Activated T-cell treated with anti-CD3 and anti-CD28 coated beads, Interleukin-2, amount 50 U/mL, for 24 hours (primary cell): Measurements from ENCODE around the gene BCL11B.
A peak's percentile ranks its signal among the peaks of the same experiment; 100 is the strongest.
"Not testable (repeated sequence)": the region's sequence is repeated elsewhere in the genome, so short reads cannot be mapped to it uniquely, and the experiment has no call there.

Source experiments
- DNase-seq: peaks from one replicate; pipeline ENCODE4 v3.0.0-alpha.2; 2020
- H3K27ac Mint-ChIP-seq: 2 replicates; pipeline ENCODE4 v1.8.0; 2020; ENCODE audit warnings: mild to moderate bottlenecking, mixed read lengths
- H3K27me3 Mint-ChIP-seq: 2 replicates; pipeline ENCODE4 v1.8.0; 2020; ENCODE audit warnings: mixed read lengths
- H3K36me3 Mint-ChIP-seq: 2 replicates; pipeline ENCODE4 v1.8.0; 2020; ENCODE audit warnings: low read depth, mixed read lengths
- H3K4me1 Mint-ChIP-seq: 2 replicates; pipeline ENCODE4 v1.8.0; 2020; ENCODE audit warnings: low read depth, mixed read lengths
- H3K4me3 Mint-ChIP-seq: 2 replicates; pipeline ENCODE4 v1.8.0; 2020; ENCODE audit warnings: mild to moderate bottlenecking, moderate library complexity, mixed read lengths
- H3K9me3 Mint-ChIP-seq: 2 replicates; pipeline ENCODE4 v1.8.0; 2020; ENCODE audit warnings: mixed read lengths

The BCL11B gene

GRCh38 chr14:99235582-99236320 lies 36.2 kb downstream of the BCL11B start:
- Mint-ChIP-seq H3K4me3 (peak overlapping the region; percentile 82), H3K4me1 (peaks cover 97% of the 10 kb centered on the region), H3K9me3 (no peaks in the 10 kb centered on the region), H3K27me3 (no peaks in the 10 kb centered on the region), H3K27ac (peak overlapping the region; percentile 97), H3K36me3 (peaks cover 72% of the 10 kb centered on the region)
- no peak for DNase-seq

DNA sequence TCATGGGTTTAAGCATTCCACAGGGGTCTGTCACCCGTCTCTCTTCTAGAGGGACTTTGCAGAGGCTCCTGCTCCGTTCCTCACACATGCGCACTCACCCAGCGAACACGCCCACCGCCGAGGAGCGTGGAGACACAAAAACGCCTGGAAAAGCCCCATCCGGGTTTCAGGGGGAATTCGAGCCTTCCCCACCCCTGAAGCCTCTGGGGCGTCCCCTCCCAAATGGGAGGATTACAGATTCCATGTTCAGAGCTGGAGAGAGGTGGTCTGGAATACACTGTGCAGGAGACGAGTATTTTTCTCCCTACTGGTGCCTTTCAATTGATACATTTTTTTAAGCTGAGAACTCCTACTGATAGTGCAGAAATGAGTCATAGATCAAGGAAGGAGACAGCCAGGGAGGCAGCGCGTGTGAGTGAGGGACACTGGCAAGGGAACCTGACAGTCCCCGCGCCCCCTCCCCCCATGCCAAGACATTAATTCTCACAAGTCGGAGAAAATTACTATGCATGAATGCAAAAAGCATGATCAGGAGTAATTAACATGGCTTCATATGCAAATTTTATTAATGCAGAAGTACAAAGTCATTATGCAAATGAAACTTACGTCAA lies 36.9 kb downstream of the BCL11B start:
- peaks cover 97% of the 10 kb centered on the region for H3K4me1 Mint-ChIP-seq
- peak overlapping the region; percentile 97 for H3K27ac Mint-ChIP-seq
- no peaks in the 10 kb centered on the region for H3K27me3 Mint-ChIP-seq
- H3K4me3 Mint-ChIP-seq = peak overlapping the region; percentile 82
- peaks cover 73% of the 10 kb centered on the region for H3K36me3 Mint-ChIP-seq
- no peaks in the 10 kb centered on the region for H3K9me3 Mint-ChIP-seq
- DNase-seq = peak; percentile 83

DNA sequence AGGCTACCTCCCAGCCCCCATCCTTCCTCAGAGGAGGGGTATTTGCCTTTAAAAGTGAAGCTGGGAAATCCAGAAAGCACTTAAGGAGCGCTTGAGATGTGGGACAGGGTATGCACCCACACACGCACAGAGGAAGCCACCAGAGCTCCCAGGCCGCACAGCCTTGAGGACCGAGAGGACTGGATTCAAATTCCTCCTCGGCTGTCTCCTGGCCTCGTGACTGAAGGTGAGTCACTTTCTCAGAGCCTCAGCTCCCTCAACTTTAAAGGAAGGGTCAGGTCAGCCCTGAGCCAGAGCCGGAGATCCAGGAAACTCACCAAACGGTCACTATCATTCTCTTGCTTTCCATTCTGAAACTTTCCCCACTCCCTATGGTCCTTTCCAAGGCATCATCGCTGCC lies 37.6 kb downstream of the BCL11B start:
- H3K9me3 Mint-ChIP-seq = no peaks in the 10 kb centered on the region
- DNase-seq = no peak
- H3K36me3 Mint-ChIP-seq = peaks cover 72% of the 10 kb centered on the region
- H3K27ac Mint-ChIP-seq = peak overlapping the region; percentile 97
- H3K4me3 Mint-ChIP-seq = peak overlapping the region; percentile 82
- H3K27me3 Mint-ChIP-seq = no peaks in the 10 kb centered on the region
- peaks cover 97% of the 10 kb centered on the region for H3K4me1 Mint-ChIP-seq

DNA sequence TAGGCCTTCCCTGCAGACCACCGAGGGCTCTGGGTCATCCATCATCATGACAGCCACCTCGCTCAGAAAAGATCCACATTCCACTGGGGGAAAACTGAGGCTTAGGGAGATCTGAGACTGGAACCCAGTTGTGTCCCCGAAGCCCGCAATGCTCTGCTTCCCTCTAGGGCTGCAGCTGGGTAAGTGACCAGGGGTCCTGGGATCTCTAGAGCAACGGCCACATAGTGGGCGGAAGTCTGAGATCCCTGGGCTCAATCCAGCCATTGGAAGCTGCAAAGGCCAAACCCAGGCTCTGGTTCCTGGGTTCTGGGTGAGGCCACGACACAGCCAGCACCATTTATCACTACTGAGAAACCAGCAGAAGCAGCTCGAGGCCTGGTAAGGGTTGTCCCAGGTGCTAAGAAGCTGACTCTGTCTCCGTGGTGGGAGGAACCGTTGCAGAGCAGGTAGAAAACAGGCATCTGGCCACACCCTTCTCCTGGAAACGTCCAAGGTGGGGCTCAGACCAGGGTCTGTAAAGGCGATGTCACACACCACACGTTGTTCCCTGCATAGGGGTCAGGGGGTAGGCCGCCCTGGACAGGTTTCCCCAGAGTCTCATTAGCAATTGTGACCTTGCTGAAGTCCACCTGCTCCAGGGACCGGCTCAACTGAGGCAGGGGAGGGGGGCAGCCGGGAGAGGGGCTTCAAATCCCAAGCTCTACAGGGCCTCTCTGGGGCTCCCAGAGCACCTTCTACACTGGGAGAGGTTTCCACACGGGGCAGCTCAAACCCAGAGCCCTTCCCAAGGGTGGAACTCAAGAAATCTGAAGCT lies 38.6 kb downstream of the BCL11B start:
- H3K36me3 Mint-ChIP-seq = peaks cover 72% of the 10 kb centered on the region

GRCh38 chr14:99232714-99233214 lies 39.2 kb downstream of the BCL11B start:
- DNase-seq = no peak
- H3K4me3 Mint-ChIP-seq = peak overlapping the region; percentile 82
- no peaks in the 10 kb centered on the region for H3K27me3 Mint-ChIP-seq
- H3K9me3 Mint-ChIP-seq = no peaks in the 10 kb centered on the region
- H3K36me3 Mint-ChIP-seq = peaks cover 72% of the 10 kb centered on the region
- H3K4me1 Mint-ChIP-seq = peaks cover 97% of the 10 kb centered on the region
- H3K27ac Mint-ChIP-seq = peak overlapping the region; percentile 97

More for the DNA sequence above, 38.6 kb downstream of the BCL11B start:
- Mint-ChIP-seq H3K9me3 (no peaks in the 10 kb centered on the region), H3K27ac (peak overlapping the region; percentile 97), H3K4me1 (peaks cover 97% of the 10 kb centered on the region), H3K27me3 (no peaks in the 10 kb centered on the region), H3K4me3 (peak overlapping the region; percentile 82)
- DNase-seq = no peak

DNA sequence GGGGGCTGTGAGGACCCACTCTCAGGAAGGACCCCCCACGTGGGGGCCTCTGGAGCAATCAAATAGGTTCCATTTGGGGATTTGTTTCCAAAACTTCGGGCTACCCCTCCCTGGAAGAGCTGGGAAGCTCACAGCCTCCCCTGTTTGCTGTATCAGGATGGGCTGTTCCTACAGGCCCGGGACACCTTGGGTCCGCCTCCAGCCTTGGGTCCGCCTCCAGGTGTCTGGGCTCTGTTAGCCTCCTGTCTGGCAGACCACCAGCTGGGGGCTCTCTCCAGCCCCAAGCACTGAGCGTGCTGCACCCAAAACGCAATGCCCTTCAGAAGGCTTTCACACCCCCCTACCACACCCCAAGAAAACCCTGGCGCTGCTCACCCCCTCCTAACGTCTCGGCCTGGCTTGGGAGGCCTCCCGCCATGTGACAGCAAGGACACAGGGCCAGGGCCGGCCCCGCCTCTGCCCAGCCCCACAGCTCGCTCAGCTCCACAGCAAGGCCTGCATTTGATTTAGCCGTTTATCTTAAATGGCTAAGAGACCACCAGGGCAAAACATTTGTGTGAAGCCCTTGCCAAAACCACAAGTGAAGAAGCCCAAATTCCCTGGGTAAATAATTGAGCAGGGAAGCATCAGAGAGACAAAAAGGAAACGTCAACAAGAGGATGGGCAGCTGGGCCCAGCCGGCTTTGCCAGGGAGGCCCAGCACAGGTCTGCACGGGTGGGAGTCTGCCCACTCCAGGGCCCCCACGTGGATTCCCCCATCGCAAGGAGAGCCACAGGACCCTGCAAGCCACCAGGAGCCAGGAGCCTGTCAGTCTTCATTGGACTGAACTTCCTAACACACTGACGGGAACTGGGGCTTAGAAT lies 39.9 kb downstream of the BCL11B start:
- H3K36me3 Mint-ChIP-seq = peaks cover 74% of the 10 kb centered on the region
- H3K27ac Mint-ChIP-seq = peak overlapping the region; percentile 97
- peak overlapping the region; percentile 82 for H3K4me3 Mint-ChIP-seq
- DNase-seq = no peak
- H3K9me3 Mint-ChIP-seq = no peaks in the 10 kb centered on the region
- H3K4me1 Mint-ChIP-seq = peaks cover 97% of the 10 kb centered on the region
- H3K27me3 Mint-ChIP-seq = no peaks in the 10 kb centered on the region

- Mint-ChIP-seq H3K9me3 (no peaks in the 10 kb centered on the region), H3K4me1 (peaks cover 97% of the 10 kb centered on the region), H3K4me3 (peak overlapping the region; percentile 82), H3K27me3 (no peaks in the 10 kb centered on the region), H3K36me3 (peaks cover 79% of the 10 kb centered on the region), H3K27ac (peak overlapping the region; percentile 99)
- no peak for DNase-seq
Observed at GRCh38 chr14:99231161-99231849, 40.7 kb downstream of the BCL11B start.

- Mint-ChIP-seq H3K36me3 (peaks cover 79% of the 10 kb centered on the region), H3K4me1 (peaks cover 97% of the 10 kb centered on the region), H3K27ac (peak overlapping the region; percentile 99), H3K27me3 (no peaks in the 10 kb centered on the region), H3K9me3 (no peaks in the 10 kb centered on the region), H3K4me3 (peak overlapping the region; percentile 72)
- DNase-seq = peak; percentile 85
Observed at GRCh38 chr14:99230208-99231151, 41.5 kb downstream of the BCL11B start.

- Mint-ChIP-seq H3K4me3 (peak overlapping the region; percentile 72), H3K27me3 (no peaks in the 10 kb centered on the region), H3K4me1 (peaks cover 98% of the 10 kb centered on the region), H3K36me3 (peaks cover 82% of the 10 kb centered on the region), H3K9me3 (no peaks in the 10 kb centered on the region), H3K27ac (peak overlapping the region; percentile 99)
- no peak for DNase-seq
Observed at GRCh38 chr14:99229654-99230207, 42.3 kb downstream of the BCL11B start.

- H3K27me3 Mint-ChIP-seq, DNase-seq, H3K9me3 Mint-ChIP-seq: not testable (repeated sequence)
- H3K4me1 Mint-ChIP-seq = peaks cover 98% of the 10 kb centered on the region
- H3K4me3 Mint-ChIP-seq = peak overlapping the region; percentile 72
- H3K27ac Mint-ChIP-seq = peak overlapping the region; percentile 99
- H3K36me3 Mint-ChIP-seq = peaks cover 83% of the 10 kb centered on the region
Observed at GRCh38 chr14:99228760-99229159, 43.2 kb downstream of the BCL11B start.

DNA sequence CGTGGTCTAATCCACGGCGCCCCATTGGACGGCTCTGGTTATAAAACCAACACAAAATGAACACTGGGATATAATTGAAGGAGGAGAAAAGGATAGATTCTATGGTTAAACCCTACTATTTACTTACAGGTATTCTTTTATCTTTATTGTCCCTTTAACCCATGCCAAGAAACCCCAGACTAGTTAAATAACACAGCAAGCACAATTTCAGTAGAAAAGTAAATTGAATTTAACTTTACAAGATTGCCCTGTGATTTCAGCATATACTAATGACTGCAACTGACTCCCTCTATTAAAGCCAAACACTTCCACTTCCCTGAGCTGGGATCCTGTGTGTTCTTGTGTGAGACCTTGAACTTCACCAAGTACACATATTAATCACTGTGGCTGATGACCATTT lies 45.3 kb downstream of the BCL11B start:
- peak overlapping the region; percentile 99 for H3K27ac Mint-ChIP-seq
- H3K27me3 Mint-ChIP-seq = no peaks in the 10 kb centered on the region
- peaks cover 92% of the 10 kb centered on the region for H3K36me3 Mint-ChIP-seq
- no peak for DNase-seq
- H3K4me3 Mint-ChIP-seq = peak overlapping the region; percentile 56
- H3K9me3 Mint-ChIP-seq = no peaks in the 10 kb centered on the region
- H3K4me1 Mint-ChIP-seq = peaks cover 98% of the 10 kb centered on the region

- Mint-ChIP-seq H3K36me3 (peaks cover 96% of the 10 kb centered on the region), H3K27me3 (no peaks in the 10 kb centered on the region), H3K4me1 (peaks cover 97% of the 10 kb centered on the region), H3K4me3 (peak overlapping the region; percentile 56), H3K27ac (peak overlapping the region; percentile 99), H3K9me3 (no peaks in the 10 kb centered on the region)
- DNase-seq = no peak
Observed at GRCh38 chr14:99225436-99226203, 46.4 kb downstream of the BCL11B start.
